ENCODE results near the gene DNAJC28. TPM values are rescaled to one million over a fixed set of nuclear protein-coding genes. Genes with fewer than 3 reads are reported as not detected.
A peak's percentile ranks its signal among the peaks of the same experiment; 100 is the strongest.

DNAJC28 gene
- total RNA-seq, 1 donor: 4.0 TPM

DNA sequence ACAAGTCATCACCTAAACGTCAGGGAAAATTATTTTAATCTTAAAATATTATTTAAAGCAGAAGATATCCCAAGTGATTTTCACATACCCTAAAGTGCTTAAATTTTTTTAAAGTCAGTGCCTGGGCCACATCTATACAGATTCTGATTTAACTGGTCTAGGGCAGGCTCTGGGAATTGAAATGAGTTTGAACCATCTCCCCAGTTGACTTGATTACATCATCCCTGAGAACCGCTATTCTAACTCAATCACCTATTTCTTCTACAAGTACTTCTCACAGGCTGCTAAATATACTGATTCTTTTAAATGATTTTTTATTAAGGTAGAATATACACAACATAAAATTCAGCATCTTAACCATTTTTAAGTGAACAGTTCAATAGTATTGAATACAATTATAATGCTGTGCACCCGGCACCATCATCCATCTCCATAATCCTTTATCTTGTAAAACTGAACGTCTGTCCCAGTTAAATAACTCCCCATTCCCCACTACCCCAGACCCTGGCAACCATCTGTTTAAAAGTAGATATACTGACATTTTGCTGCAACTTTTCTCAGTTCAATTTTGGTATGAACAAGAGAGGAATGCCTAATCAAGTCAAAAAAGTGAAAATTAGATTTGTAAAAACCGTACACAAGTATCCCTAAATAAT is 30.9 kb upstream of the DNAJC28 start:
- H3K9me3 ChIP-seq (ENCODE audit: low read depth, low read length): no peaks in the 10 kb centered on the region
- no peaks in the 10 kb centered on the region for H3K27me3 ChIP-seq (ENCODE audit: insufficient read depth, low read length)
- peaks cover 49% of the 10 kb centered on the region for H3K36me3 ChIP-seq (ENCODE audit: insufficient read depth, low read length)
- TF ChIP-seq, protein P1, sequence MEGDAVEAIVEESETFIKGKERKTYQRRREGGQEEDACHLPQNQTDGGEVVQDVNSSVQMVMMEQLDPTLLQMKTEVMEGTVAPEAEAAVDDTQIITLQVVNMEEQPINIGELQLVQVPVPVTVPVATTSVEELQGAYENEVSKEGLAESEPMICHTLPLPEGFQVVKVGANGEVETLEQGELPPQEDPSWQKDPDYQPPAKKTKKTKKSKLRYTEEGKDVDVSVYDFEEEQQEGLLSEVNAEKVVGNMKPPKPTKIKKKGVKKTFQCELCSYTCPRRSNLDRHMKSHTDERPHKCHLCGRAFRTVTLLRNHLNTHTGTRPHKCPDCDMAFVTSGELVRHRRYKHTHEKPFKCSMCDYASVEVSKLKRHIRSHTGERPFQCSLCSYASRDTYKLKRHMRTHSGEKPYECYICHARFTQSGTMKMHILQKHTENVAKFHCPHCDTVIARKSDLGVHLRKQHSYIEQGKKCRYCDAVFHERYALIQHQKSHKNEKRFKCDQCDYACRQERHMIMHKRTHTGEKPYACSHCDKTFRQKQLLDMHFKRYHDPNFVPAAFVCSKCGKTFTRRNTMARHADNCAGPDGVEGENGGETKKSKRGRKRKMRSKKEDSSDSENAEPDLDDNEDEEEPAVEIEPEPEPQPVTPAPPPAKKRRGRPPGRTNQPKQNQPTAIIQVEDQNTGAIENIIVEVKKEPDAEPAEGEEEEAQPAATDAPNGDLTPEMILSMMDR (IDR thresholded peaks at IDR 0.05; ENCODE audit: extremely low read depth, low read depth, low read length): no peak
- H3K27ac ChIP-seq (ENCODE audit: low read depth, low read length): no peak overlapping the region
- no peaks in the 10 kb centered on the region for H3K79me2 ChIP-seq (ENCODE audit: insufficient read depth, low read length)
- no peak for DNase-seq (ENCODE audit: insufficient read length, low spot score, missing footprints)
- H4K20me1 ChIP-seq (ENCODE audit: insufficient read depth, low read length): no peaks in the 10 kb centered on the region
- H3K4me1 ChIP-seq (ENCODE audit: insufficient read depth, low read length): no peaks in the 10 kb centered on the region
- H3K4me3 ChIP-seq (ENCODE audit: insufficient read depth, low read length): no peak overlapping the region
- no peak overlapping the region for H3K4me2 ChIP-seq (ENCODE audit: insufficient read depth, low read length)
- no peak overlapping the region for H2AFZ ChIP-seq (ENCODE audit: low read length)

DNA sequence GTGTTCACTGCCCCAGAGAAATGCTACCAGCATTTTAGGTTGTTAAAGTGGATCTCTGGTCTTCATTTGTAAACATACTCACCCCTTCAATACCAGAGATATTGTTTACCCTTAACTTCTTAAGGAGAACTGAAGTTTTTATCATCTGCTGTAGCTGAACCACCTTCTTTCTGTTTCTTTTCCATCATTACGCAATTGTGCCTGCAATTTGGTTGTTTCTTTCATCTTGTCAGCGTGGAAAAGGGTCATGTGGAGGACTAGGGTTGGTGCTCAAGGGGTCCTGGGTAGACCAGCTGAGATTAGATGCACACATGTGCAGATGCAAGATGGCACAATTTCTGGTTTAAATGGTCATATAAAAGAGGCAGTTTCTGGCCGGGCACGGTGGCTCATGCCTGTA is 27.4 kb upstream of the DNAJC28 start:
- Histone ChIP-seq H3K27ac (ENCODE audit: low read depth, low read length) (no peak overlapping the region), H4K20me1 (ENCODE audit: insufficient read depth, low read length) (no peaks in the 10 kb centered on the region), H3K4me3 (ENCODE audit: insufficient read depth, low read length) (no peak overlapping the region), H3K36me3 (ENCODE audit: insufficient read depth, low read length) (peaks cover 51% of the 10 kb centered on the region), H3K4me1 (ENCODE audit: insufficient read depth, low read length) (peaks cover 8% of the 10 kb centered on the region), H3K9me3 (ENCODE audit: low read depth, low read length) (no peaks in the 10 kb centered on the region), H3K4me2 (ENCODE audit: insufficient read depth, low read length) (no peak overlapping the region), H3K27me3 (ENCODE audit: insufficient read depth, low read length) (no peaks in the 10 kb centered on the region), H2AFZ (ENCODE audit: low read length) (no peak overlapping the region), H3K79me2 (ENCODE audit: insufficient read depth, low read length) (no peaks in the 10 kb centered on the region)
- no peak for DNase-seq (ENCODE audit: insufficient read length, low spot score, missing footprints)
- TF ChIP-seq, protein P1 (IDR thresholded peaks at IDR 0.05; ENCODE audit: extremely low read depth, low read depth, low read length): no peak

DNA sequence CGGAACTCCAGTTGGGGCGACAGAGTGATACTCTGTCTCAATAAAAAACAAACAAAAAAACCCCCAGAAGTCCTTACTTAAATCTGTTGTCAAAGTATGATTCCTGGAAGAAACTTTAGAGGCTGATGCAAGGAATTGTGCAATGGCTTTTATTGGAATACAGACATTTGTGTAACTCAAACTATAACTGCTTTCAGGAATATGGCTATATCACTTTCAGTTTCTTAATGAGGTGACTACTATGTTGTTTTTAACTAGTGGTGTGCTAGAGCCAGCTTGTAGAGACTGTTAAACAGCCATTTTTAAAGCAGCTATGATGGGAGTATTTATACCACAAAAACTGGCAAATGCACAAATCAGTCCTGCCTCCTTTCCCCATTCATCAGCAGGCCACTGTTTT is 22.7 kb upstream of the DNAJC28 start:
- H2AFZ ChIP-seq (ENCODE audit: low read length): peak overlapping the region; percentile 43
- H3K4me3 ChIP-seq (ENCODE audit: insufficient read depth, low read length): peak overlapping the region; percentile 22
- H3K36me3 ChIP-seq (ENCODE audit: insufficient read depth, low read length): peaks cover 63% of the 10 kb centered on the region
- H3K79me2 ChIP-seq (ENCODE audit: insufficient read depth, low read length): no peaks in the 10 kb centered on the region
- TF ChIP-seq, protein P1 (IDR thresholded peaks at IDR 0.05; ENCODE audit: extremely low read depth, low read depth, low read length): no peak
- H3K4me2 ChIP-seq (ENCODE audit: insufficient read depth, low read length): peak overlapping the region; percentile 42
- H3K9me3 ChIP-seq (ENCODE audit: low read depth, low read length): no peaks in the 10 kb centered on the region
- peak overlapping the region; percentile 44 for H3K27ac ChIP-seq (ENCODE audit: low read depth, low read length)
- no peaks in the 10 kb centered on the region for H4K20me1 ChIP-seq (ENCODE audit: insufficient read depth, low read length)
- H3K4me1 ChIP-seq (ENCODE audit: insufficient read depth, low read length): peaks cover 8% of the 10 kb centered on the region
- no peaks in the 10 kb centered on the region for H3K27me3 ChIP-seq (ENCODE audit: insufficient read depth, low read length)
- DNase-seq (ENCODE audit: insufficient read length, low spot score, missing footprints): no peak

DNA sequence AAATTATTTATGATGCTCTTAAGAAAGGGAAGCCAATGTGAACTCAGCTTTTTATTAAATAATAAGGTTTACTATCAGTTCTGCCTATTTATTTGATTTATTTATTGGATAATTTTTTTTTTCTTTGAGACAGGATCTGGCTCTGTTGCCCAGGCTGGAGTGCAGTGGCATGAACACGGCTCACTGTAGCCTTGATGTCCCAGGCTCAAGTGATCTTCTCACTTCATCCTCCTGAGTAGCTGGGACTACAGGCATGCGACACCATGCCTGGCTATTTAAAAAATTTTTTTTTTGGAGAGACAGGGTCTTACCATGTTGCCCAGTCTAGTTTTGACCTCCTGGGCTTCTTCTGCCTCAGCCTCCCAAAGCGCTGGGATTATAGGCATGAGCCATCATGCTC is 21.0 kb upstream of the DNAJC28 start:
- no peaks in the 10 kb centered on the region for H3K79me2 ChIP-seq (ENCODE audit: insufficient read depth, low read length)
- TF ChIP-seq, protein P1 (IDR thresholded peaks at IDR 0.05; ENCODE audit: extremely low read depth, low read depth, low read length): no peak

More for the DNA sequence above, 21.0 kb upstream of the DNAJC28 start:
- Histone ChIP-seq H2AFZ (ENCODE audit: low read length) (no peak overlapping the region), H4K20me1 (ENCODE audit: insufficient read depth, low read length) (no peaks in the 10 kb centered on the region), H3K36me3 (ENCODE audit: insufficient read depth, low read length) (peaks cover 57% of the 10 kb centered on the region), H3K9me3 (ENCODE audit: low read depth, low read length) (no peaks in the 10 kb centered on the region), H3K27ac (ENCODE audit: low read depth, low read length) (no peak overlapping the region), H3K27me3 (ENCODE audit: insufficient read depth, low read length) (no peaks in the 10 kb centered on the region), H3K4me1 (ENCODE audit: insufficient read depth, low read length) (peaks cover 8% of the 10 kb centered on the region), H3K4me3 (ENCODE audit: insufficient read depth, low read length) (no peak overlapping the region), H3K4me2 (ENCODE audit: insufficient read depth, low read length) (no peak overlapping the region)
- no peak for DNase-seq (ENCODE audit: insufficient read length, low spot score, missing footprints)

All from osteoblast (primary cell).